Osteocyte (in vitro differentiated cells): Measurements from ENCODE around the gene NOP14. TPM values are rescaled to one million over a fixed set of nuclear protein-coding genes. Genes with fewer than 3 reads are reported as not detected.

Experiments
- DNase-seq: peaks from one replicate; pipeline ENCODE4 v3.0.0; 2021; ENCODE audit warnings: mixed read lengths; ENCODE audit not compliant: unreplicated experiment; ENCODE audit errors: extremely low spot score
- H3K27ac Mint-ChIP-seq: one replicate; pipeline ENCODE4 v1.8.0; 2021; ENCODE audit warnings: mild to moderate bottlenecking, mixed read lengths; ENCODE audit not compliant: unreplicated experiment
- H3K27me3 Mint-ChIP-seq: one replicate; pipeline ENCODE4 v1.8.0; 2021; ENCODE audit warnings: mixed read lengths; ENCODE audit not compliant: unreplicated experiment
- H3K36me3 Mint-ChIP-seq: one replicate; pipeline ENCODE4 v1.8.0; 2021; ENCODE audit warnings: mixed read lengths; ENCODE audit not compliant: unreplicated experiment
- H3K4me1 Mint-ChIP-seq: one replicate; pipeline ENCODE4 v1.8.0; 2021; ENCODE audit warnings: mixed read lengths; ENCODE audit not compliant: unreplicated experiment
- H3K4me3 Mint-ChIP-seq: one replicate; pipeline ENCODE4 v1.8.0; 2021; ENCODE audit warnings: mild to moderate bottlenecking, moderate library complexity, mixed read lengths; ENCODE audit not compliant: unreplicated experiment
- H3K9me3 Mint-ChIP-seq: one replicate; pipeline ENCODE4 v1.8.0; 2021; ENCODE audit warnings: mixed read lengths; ENCODE audit not compliant: unreplicated experiment
- CTCF ChIP-seq: fragments of 200-600 bp; sonication (generic); IDR thresholded peaks from 2 replicates; pipeline ENCODE4 v1.5.0; 2021; ENCODE audit warnings: antibody characterized with exemption, mild to moderate bottlenecking, moderate library complexity
- total RNA-seq: library from RNA; stranded (reverse); gene quantifications from 2 replicates; pipeline ENCODE4 v1.2.1, GENCODE V29; 2021

Gene NOP14
- total RNA-seq, 1 donor from 2014 or later, result 29.6 TPM

DNA sequence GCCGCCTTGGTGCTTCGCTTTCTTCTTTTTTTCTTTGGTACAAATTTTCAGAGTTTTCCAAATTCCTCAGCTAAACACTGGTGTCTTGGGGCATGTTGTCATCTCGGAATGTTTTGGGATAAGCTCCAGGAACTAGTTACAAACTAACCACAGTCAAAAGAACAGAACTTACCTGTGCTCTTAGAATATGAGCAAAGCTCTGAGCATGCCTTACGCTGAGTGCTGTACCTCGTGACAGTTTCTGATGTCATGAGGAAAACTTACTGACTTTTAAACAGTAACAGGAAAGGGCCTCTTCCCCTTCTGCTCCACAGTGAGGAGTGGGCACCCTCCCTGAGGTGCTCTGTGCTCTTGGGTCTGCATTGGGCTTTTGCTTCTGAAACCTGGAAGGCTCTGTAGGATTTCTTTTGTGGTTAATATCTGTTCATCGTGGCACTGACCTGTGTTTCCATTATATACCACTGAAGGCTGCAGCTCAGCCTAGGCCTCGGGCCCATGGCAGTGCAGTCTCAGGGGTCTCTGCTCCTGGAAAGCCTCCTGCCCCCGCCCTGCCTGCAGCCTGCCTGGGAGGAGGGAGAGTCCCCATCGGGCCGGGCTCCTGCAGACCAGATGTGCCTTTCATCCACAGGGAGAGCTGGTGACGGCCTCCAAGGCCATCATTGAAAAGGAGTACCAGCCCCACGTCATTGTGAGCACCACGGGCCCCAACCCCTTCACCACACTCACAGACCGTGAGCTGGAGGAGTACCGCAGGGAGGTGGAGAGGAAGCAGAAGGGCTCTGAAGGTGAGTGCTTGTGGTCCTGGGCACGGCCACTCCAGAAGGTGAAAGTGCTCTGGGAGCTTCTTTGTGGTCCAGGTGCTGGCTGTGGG is 48.7 kb downstream of the NOP14 start:
- peaks cover 57% of the 10 kb centered on the region for H3K36me3 Mint-ChIP-seq
- no peak overlapping the region for H3K4me3 Mint-ChIP-seq
- no peaks in the 10 kb centered on the region for H3K4me1 Mint-ChIP-seq
- no peaks in the 10 kb centered on the region for H3K27me3 Mint-ChIP-seq
- no peak for TF ChIP-seq CTCF
- peaks cover 2% of the 10 kb centered on the region for H3K9me3 Mint-ChIP-seq
- H3K27ac Mint-ChIP-seq, result no peak overlapping the region
- DNase-seq, result no peak

GRCh38 chr4:2913168-2913567 is 50.0 kb downstream of the NOP14 start:
- no peak for DNase-seq
- Mint-ChIP-seq H3K27me3 (no peaks in the 10 kb centered on the region), H3K4me1 (no peaks in the 10 kb centered on the region), H3K27ac (no peak overlapping the region), H3K4me3 (no peak overlapping the region), H3K9me3 (no peaks in the 10 kb centered on the region), H3K36me3 (peaks cover 56% of the 10 kb centered on the region)
- TF ChIP-seq CTCF, result no peak

- DNase-seq, result no peak
- TF ChIP-seq CTCF, result no peak
- Mint-ChIP-seq H3K4me3 (no peak overlapping the region), H3K27ac (no peak overlapping the region), H3K4me1 (no peaks in the 10 kb centered on the region), H3K9me3 (no peaks in the 10 kb centered on the region), H3K27me3 (no peaks in the 10 kb centered on the region), H3K36me3 (peaks cover 52% of the 10 kb centered on the region)
Measured at GRCh38 chr4:2911868-2912267, 51.3 kb downstream of the NOP14 start.

- H3K27ac Mint-ChIP-seq, result no peak overlapping the region
Measured at GRCh38 chr4:2910409-2910808, 52.8 kb downstream of the NOP14 start.

More at GRCh38 chr4:2910409-2910808, 52.8 kb downstream of the NOP14 start:
- H3K9me3 Mint-ChIP-seq, result no peaks in the 10 kb centered on the region
- DNase-seq, result no peak
- H3K36me3 Mint-ChIP-seq, result peaks cover 53% of the 10 kb centered on the region
- H3K4me3 Mint-ChIP-seq, result no peak overlapping the region
- H3K27me3 Mint-ChIP-seq, result no peaks in the 10 kb centered on the region
- no peak for TF ChIP-seq CTCF
- no peaks in the 10 kb centered on the region for H3K4me1 Mint-ChIP-seq
